Mucosa of descending colon (tissue), 3 donors: ENCODE results near the gene IGSF3. TPM values are rescaled to one million over a fixed set of nuclear protein-coding genes. Genes with fewer than 3 reads are reported as not detected.

ENCODE experiments used
- ATAC-seq: fragments of 200-7000 bp; cut with Tn5 transposase; one replicate; pipeline ENCODE4 v1.9.1; 2020; ENCODE audit warnings: mild to moderate bottlenecking, moderate library complexity
- DNase-seq, 3 donors: peaks; one replicate each; pipeline ENCODE4 v3.0.0-alpha.2; 2020
- H3K36me3 ChIP-seq: fragments of 200-600 bp; one replicate; pipeline ENCODE4 v1.8.0; 2021; ENCODE audit warnings: low read depth, mild to moderate bottlenecking
- H3K4me1 ChIP-seq: fragments of 200-600 bp; one replicate; pipeline ENCODE4 v1.8.0; 2021; ENCODE audit warnings: low read depth, mild to moderate bottlenecking
- H3K4me3 ChIP-seq: fragments of 200-600 bp; one replicate; pipeline ENCODE4 v1.8.0; 2021; ENCODE audit warnings: mild to moderate bottlenecking
- H3K9me3 ChIP-seq: fragments of 200-600 bp; one replicate; pipeline ENCODE4 v1.8.0; 2021; ENCODE audit warnings: mild to moderate bottlenecking
- intact Hi-C, 2 donors: fragments of 100-400 bp; cut with DNase I in 1 of 2; cut with micrococcal nuclease in 1 of 2; formaldehyde crosslinking; loops; one replicate each; pipeline versions ENCODE4 v1.11.0 to v1.11.1; 2022; cut with DNase I, micrococcal nuclease
- total RNA-seq, 3 donors: library from RNA; stranded (reverse); fragmentation: NEBNext Ultra II Directional in 2 of 3; extraction: Animal tissue kit (Norgen Biotek cat#: 25700) in 2 of 3; gene quantifications; one replicate each; pipeline versions ENCODE4 v1.2.1 to v1.2.4, GENCODE V29; 2021 to 2023
- TF ChIP-seq, protein P1 (sequence below): fragments of 200-600 bp; IDR thresholded peaks from one replicate; pipeline ENCODE4 v1.8.0; 2022; ENCODE audit warnings: antibody characterized with exemption, mild to moderate bottlenecking
- donor health status: DM: no; HTN: no; CAD: no; lungs with moderate emphysema.
- donor health status: DM: no; HTN: no; CAD: no.
- donor health status: DM: no; HTN: yes; CAD: no.

IGSF3 gene
- total RNA-seq, 3 donors from 2014 or later, result 20.9 to 35.4 (median 27.4) TPM

DNA sequence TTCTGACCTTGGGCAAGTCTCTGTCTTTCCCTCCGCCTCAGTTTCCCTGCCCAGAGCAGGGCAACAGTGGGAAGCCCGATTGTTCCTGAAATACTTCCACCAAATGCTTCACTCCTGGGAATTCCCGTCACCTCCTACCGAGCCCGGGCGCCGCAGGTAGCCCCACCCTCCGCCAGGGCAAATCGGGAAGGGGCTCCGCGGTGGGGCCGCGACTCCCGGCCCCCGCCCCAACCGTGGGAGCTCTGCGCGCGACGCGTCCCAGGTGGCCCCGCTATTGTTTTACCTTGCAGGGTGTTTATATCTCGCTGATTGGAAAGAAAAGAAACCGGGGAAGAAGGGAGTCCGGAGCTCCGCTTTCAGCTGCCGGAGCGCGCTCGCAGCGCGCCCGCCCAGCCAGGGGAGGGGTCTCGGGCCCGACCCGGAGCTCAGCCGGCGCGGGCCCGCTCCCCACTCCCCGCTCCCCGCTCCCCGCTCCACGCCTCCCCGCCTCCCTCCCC, 407 bp downstream of the IGSF3 start:
- TF ChIP-seq, protein P1, sequence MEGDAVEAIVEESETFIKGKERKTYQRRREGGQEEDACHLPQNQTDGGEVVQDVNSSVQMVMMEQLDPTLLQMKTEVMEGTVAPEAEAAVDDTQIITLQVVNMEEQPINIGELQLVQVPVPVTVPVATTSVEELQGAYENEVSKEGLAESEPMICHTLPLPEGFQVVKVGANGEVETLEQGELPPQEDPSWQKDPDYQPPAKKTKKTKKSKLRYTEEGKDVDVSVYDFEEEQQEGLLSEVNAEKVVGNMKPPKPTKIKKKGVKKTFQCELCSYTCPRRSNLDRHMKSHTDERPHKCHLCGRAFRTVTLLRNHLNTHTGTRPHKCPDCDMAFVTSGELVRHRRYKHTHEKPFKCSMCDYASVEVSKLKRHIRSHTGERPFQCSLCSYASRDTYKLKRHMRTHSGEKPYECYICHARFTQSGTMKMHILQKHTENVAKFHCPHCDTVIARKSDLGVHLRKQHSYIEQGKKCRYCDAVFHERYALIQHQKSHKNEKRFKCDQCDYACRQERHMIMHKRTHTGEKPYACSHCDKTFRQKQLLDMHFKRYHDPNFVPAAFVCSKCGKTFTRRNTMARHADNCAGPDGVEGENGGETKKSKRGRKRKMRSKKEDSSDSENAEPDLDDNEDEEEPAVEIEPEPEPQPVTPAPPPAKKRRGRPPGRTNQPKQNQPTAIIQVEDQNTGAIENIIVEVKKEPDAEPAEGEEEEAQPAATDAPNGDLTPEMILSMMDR, result no peak
- H3K36me3 ChIP-seq, result no peaks in the 10 kb centered on the region
- DNase-seq, result peak in 1 of 3 donors; percentile 32
- peak overlapping the region; percentile 27 for H3K4me3 ChIP-seq
- peak; percentile 28 for ATAC-seq
- peaks cover 11% of the 10 kb centered on the region for H3K4me1 ChIP-seq
- H3K9me3 ChIP-seq, result no peaks in the 10 kb centered on the region
- intact Hi-C loops, result no loop called here

DNA sequence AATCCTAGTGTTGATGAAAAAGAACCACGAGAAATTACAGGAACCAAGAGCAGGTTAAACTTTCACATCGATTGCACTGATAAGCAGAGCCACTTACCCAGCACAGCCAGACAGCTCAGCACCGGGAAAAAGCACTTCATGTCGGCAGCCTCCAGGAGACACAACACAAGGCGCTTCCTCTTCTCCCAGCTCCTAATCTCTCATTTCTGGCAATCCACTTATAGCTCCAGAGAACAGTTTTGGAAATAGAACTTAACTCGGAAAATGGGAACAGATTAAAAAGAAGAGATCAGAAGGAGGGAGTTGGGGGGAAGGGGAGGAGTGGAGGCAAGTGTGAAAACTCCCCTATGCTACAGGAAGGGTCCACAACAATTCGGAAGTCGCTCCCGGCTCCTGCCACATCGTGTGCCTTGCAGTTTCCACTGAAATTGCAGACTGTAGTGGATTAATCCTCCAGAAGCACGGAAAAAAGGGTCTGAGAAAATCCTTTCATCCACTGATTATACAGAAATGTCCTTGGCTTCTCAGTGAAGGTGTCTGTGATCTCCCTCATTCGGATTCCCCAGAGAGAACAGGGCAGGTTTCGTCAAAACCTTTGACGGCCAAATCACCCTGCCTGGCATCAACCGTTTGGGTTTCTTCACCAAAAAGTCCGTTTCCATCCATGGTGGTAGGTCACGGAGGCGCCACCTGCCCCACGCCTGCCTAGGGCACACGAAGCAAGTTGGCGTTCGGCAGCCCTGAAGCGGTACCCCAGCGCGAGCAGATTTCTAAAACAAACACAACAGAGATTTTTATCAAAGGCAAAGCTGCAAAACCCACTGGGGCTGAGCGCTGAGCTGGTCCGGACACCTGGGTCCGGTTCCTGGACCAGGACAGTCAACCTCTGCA, 1.1 kb downstream of the IGSF3 start:
- no peaks in the 10 kb centered on the region for H3K36me3 ChIP-seq
- H3K4me3 ChIP-seq, result peak overlapping the region; percentile 27
- TF ChIP-seq, protein P1, result no peak
- peak in 2 of 3 donors; percentile 34 to 48 for DNase-seq
- intact Hi-C loops, result no loop called here
- no peaks in the 10 kb centered on the region for H3K9me3 ChIP-seq
- peak; percentile 14 for ATAC-seq
- peaks cover 11% of the 10 kb centered on the region for H3K4me1 ChIP-seq

DNA sequence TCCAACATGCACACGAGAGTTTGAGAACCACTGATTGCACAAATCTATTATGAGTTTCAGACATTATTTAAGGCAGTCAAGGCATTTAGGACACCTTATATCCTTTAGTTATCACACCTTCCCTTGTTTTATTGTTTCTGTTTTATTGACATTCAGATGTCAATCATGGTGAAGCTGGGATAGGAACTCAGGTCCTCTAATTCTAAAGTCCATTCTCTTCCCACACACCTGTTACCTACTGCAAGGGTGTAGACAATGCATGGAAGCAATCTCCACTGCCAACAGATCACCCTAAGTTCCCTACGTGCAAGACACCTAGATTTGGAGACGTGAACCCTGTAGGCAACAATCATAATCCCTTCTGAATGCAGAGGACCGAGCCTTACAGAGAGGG, 2.6 kb downstream of the IGSF3 start:
- intact Hi-C loops, result no loop called here
- H3K36me3 ChIP-seq, result no peaks in the 10 kb centered on the region
- ATAC-seq (peak; percentile 68), DNase-seq (peak in 1 of 3 donors; percentile 29)
- H3K9me3 ChIP-seq, result no peaks in the 10 kb centered on the region
- TF ChIP-seq, protein P1, result no peak
- H3K4me3 ChIP-seq, result no peak overlapping the region
- H3K4me1 ChIP-seq, result peaks cover 11% of the 10 kb centered on the region

DNA sequence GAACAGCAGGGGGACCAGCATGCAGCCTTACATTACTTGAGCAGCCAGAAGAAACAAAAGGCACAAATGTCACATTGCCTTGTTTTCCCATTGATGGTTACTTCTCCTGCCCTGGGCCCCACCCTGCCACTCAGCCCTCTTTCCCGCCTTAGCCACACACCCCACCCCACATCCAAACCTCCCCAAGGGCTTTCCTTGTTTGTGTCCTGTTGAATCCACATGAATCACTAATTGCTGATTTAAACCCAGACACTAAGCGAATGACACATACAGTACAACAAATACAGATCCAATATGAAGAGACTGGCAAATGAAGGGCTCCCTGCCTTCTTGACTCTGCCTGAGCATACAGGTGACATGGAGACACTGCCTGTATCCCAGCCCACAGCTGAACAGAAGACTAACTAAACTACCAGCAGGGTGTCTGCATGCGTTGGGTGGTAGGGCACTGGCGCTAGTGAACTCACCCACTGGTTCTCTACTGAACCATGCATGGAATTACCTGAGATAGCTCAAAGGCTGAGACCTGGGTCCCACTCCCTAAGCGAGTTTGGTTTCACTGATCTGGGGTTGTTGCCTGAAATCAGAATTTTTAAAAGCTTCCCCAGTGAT, 3.1 kb downstream of the IGSF3 start:
- DNase-seq (peak in 2 of 3 donors; percentile 14 to 32), ATAC-seq (peak; percentile 23)
- H3K4me1 ChIP-seq, result peaks cover 11% of the 10 kb centered on the region

DNA sequence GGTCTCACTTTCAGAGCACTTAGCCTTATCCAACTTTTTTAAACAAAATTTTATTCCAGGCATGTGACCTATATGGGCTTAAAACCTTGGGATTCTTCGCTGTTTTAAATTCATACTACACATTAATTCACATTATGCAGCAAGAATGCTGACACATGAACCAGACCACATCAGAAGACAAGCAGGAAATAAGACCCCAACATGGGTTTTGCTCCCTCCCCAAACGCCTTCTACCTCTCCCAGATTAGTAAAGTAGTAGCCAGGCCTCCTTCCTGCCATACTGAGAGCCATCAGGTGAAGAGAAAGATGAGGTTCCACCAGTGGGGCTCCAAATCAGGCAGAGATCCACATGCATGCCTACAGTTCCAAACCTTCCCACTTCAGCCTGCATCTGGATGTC, 3.7 kb downstream of the IGSF3 start:
- Histone ChIP-seq H3K4me3 (no peak overlapping the region), H3K36me3 (no peaks in the 10 kb centered on the region), H3K9me3 (no peaks in the 10 kb centered on the region), H3K4me1 (peaks cover 11% of the 10 kb centered on the region)
- intact Hi-C loops, result no loop called here
- TF ChIP-seq, protein P1, result no peak
- ATAC-seq (no peak), DNase-seq (no peak)

More for the DNA sequence above, 3.1 kb downstream of the IGSF3 start:
- TF ChIP-seq, protein P1, result no peak
- Histone ChIP-seq H3K9me3 (no peaks in the 10 kb centered on the region), H3K4me3 (no peak overlapping the region), H3K36me3 (no peaks in the 10 kb centered on the region)
- intact Hi-C loops, result no loop called here
